Adrenal gland (tissue), 12 donors: ENCODE measurements around the gene POP7. TPM values are rescaled to one million over a fixed set of nuclear protein-coding genes. Genes with fewer than 3 reads are reported as not detected.

Source experiments
- DNase-seq, 7 donors: peaks; one replicate each; pipeline ENCODE4 v3.0.0-alpha.2; 2019 to 2020
- H3K27ac ChIP-seq, 5 donors: fragments of 200-600 bp; sonication (generic) in 4 of 5; 1 replicate in 3 of 5; 2 replicates in 2 of 5; pipeline versions ENCODE4 v1.5.1 to v1.8.0; 2016 to 2020; ENCODE audit warnings: mild to moderate bottlenecking in 1 of 5
- H3K27me3 ChIP-seq: fragments of 200-600 bp; 2 replicates; pipeline ENCODE4 v1.8.0; 2021
- H3K36me3 ChIP-seq, 2 donors: fragments of 200-600 bp; replicated peaks in 1 of 2; 1 replicate in 1 of 2; 2 replicates in 1 of 2; pipeline versions ENCODE4 v1.5.1 to v1.8.0; 2018 to 2022
- H3K4me1 ChIP-seq, 2 donors: fragments of 200-600 bp; replicated peaks in 1 of 2; 1 replicate in 1 of 2; 2 replicates in 1 of 2; pipeline versions ENCODE4 v1.5.1 to v1.8.0; 2018 to 2021
- H3K4me3 ChIP-seq, 4 donors: fragments of 200-600 bp; sonication (generic) in 3 of 4; one replicate each; pipeline ENCODE4 v1.5.1; 2016 to 2018
- H3K9me3 ChIP-seq, 3 donors: fragments of 200-600 bp; sonication (generic) in 1 of 3; replicated peaks in 1 of 3; 1 replicate in 2 of 3; 2 replicates in 1 of 3; pipeline versions ENCODE4 v1.5.1 to v1.8.0; 2016 to 2021
- POLR2A ChIP-seq, 2 donors: fragments of 450-650 bp; IDR thresholded peaks; one replicate each; pipeline ENCODE4 v1.6.1; 2017; ENCODE audit warnings: antibody characterized with exemption in 2 of 2, mild to moderate bottlenecking in 2 of 2, moderate library complexity in 1 of 2
- WGBS, 4 donors: extraction: QIAGEN DNeasy Blood & Tissue Kit in 2 of 4; methylation state at CpG; one replicate each; pipeline versions ENCODE4 v1.1.5 to v1.1.7; 2013 to 2017; 5-methylcytosine and 5-hydroxymethylcytosine counted together
- intact Hi-C, 2 donors: fragments of 100-400 bp; cut with DNase I; formaldehyde crosslinking; loops; one replicate each; pipeline versions ENCODE4 v1.14.1 to v1.15.0; 2022 to 2023
- polyA plus RNA-seq, 3 donors: library from polyadenylated mRNA; stranded (reverse); fragments of 200-250 nt in 2 of 3; fragments of 350-450 nt in 1 of 3; fragmentation: Illumina TruSeq in 1 of 3; extraction: RNeasy Lipid Tissue Mini Kit (QIAGEN cat#74804) in 1 of 3; gene quantifications; one replicate each; pipeline ENCODE4 v1.2.3, GENCODE V29; 2013 to 2014
- total RNA-seq, 9 donors: library from RNA; depleted of rRNA in 4 of 9; stranded (reverse); fragments of >200 nt in 4 of 9; fragments of 120-200 nt in 1 of 9; fragmentation: NEBNext Ultra II Directional in 1 of 9; extraction: Animal tissue kit (Norgen Biotek cat#: 25700) in 1 of 9; gene quantifications; one replicate each; pipeline versions ENCODE4 v1.1.0 to v1.2.4, GENCODE V29; 2013 to 2023
- TF ChIP-seq, protein P1 (sequence below), 6 experiments: fragments of 450-650 bp in 4 of 6; fragments of 200-600 bp in 2 of 6; sonication (generic) in 1 of 6; IDR thresholded peaks; 1 replicate in 5 of 6; 2 replicates in 1 of 6; pipeline versions ENCODE4 v1.5.1 to v1.8.0; 2016 to 2021; ENCODE audit warnings: antibody characterized with exemption in 6 of 6, mild to moderate bottlenecking in 2 of 6, moderate library complexity in 1 of 6
- donor health status: healthy with polysubstance abuse.
- donor health status: Bipolar disorder and iron deficiency.
- donor health status: DM: yes; HTN: yes; CAD: no.
- donor health status: DM: no; HTN: no; CAD: no.
- donor health status: DM: no; HTN: no; CAD: no.
- donor health status: DM: yes; HTN: yes; CAD: no.

POP7 gene
- total and polyA plus RNA-seq, 12 donors: 8.7 to 60.9 (median 34.2) TPM

DNA sequence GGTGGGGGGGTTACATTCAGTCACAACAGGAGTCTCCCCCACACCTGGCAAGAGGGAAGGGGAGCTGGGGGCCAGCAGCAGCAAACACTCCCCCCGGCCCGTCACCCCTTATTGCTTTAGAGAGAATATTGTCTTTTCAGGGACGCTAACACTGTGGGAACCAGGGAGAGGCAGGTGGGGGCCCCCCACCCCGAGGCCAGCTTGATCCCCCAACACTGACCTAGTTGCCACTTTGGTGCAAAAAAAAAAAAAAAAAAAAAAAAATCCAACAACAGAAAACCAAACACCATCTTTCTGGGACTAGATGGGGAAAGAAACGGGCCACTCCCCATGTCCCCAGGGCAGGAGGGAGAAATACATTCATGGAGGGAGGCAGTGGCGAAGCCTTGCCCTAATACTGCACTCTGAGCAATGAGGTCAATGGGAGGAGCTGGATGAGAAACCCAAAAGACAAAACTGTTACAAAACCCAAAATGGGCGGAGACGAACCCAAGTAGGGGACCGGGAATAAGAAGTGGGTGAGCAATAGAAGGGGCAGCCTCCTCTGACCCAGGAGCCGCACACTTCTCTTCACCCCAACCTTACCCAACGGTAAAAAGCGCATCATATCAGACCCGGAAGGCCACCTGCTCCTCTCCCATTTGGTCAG, 25.9 kb upstream of the POP7 start:
- Histone ChIP-seq H3K27ac (peak overlapping the region; percentile 15 to 74 (median 62)), H3K27me3 (no peaks in the 10 kb centered on the region), H3K4me1 (peaks cover 10 to 35% of the 10 kb centered on the region in 2 donors), H3K9me3 (no peaks in the 10 kb centered on the region), H3K36me3 (peaks cover 0 to 77% of the 10 kb centered on the region in 2 donors), H3K4me3 (no peak overlapping the region)
- intact Hi-C loops: loop anchor here in 1 of 2 donors (5.0 kb wide), 2 partner anchors 98 to 213 kb away; no protein-coding TSS in a partner anchor
- peak; percentile 54 to 87 (median 79) for DNase-seq
- WGBS, 4 donors: 45 to 50% (median 47%) methylated on average over 13 of the region's 13 CpGs
- TF ChIP-seq POLR2A (IDR thresholded peaks at IDR 0.05): peak in 1 of 2 donors; percentile 39
- TF ChIP-seq, protein P1, sequence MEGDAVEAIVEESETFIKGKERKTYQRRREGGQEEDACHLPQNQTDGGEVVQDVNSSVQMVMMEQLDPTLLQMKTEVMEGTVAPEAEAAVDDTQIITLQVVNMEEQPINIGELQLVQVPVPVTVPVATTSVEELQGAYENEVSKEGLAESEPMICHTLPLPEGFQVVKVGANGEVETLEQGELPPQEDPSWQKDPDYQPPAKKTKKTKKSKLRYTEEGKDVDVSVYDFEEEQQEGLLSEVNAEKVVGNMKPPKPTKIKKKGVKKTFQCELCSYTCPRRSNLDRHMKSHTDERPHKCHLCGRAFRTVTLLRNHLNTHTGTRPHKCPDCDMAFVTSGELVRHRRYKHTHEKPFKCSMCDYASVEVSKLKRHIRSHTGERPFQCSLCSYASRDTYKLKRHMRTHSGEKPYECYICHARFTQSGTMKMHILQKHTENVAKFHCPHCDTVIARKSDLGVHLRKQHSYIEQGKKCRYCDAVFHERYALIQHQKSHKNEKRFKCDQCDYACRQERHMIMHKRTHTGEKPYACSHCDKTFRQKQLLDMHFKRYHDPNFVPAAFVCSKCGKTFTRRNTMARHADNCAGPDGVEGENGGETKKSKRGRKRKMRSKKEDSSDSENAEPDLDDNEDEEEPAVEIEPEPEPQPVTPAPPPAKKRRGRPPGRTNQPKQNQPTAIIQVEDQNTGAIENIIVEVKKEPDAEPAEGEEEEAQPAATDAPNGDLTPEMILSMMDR (IDR thresholded peaks at IDR 0.05): no peak

DNA sequence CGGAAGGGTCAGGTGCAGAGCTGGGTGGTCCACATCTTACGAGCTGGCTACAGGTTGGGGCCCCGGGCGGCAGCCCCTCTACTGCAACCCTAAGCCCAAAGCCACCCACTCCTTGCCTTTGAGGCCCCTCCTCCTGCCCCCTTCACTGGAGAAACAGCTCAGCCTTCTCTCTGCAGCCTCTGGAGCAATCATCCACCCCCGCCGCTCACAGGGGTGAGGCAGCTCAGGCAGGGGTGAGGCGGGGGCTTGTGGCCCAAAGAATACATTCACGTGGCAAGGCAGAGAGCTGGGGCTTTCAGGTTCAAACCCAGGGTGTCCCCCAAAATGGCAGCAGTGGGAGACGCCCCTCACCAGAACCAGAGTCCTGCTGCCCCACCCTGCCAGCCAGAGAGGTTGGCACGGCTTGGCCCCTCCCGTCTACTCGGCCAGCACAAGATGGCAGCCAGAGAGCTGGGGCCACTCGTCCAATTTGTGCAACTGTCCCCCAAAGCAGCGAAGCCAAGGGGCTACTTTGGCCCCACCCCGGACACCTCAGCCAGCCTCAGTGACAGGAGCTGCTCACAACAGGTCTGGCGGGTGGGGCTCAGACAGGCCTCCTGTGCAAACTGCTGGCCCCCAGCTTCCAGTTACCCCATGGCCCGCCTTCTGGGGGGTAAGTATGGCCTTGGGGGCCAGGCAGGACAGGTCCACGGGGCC, 25.2 kb upstream of the POP7 start:
- TF ChIP-seq POLR2A (IDR thresholded peaks at IDR 0.05): no peak
- TF ChIP-seq, protein P1 (IDR thresholded peaks at IDR 0.05): no peak
- H3K9me3 ChIP-seq: no peaks in the 10 kb centered on the region
- DNase-seq: peak in 5 of 7 donors; percentile 33 to 62 (median 39)
- H3K27ac ChIP-seq: peak overlapping the region; percentile 15 to 74 (median 62)
- 81 to 89% (median 86%) methylated on average over 8 to 18 of the region's 18 CpGs for WGBS, 4 donors
- peaks cover 10 to 35% of the 10 kb centered on the region in 2 donors for H3K4me1 ChIP-seq
- H3K36me3 ChIP-seq: peaks cover 0 to 84% of the 10 kb centered on the region in 2 donors
- intact Hi-C loops: loop anchor here in 1 of 2 donors (5.0 kb wide), 1 partner anchor 213 kb away; no protein-coding TSS in a partner anchor
- no peak overlapping the region for H3K4me3 ChIP-seq
- no peaks in the 10 kb centered on the region for H3K27me3 ChIP-seq

DNA sequence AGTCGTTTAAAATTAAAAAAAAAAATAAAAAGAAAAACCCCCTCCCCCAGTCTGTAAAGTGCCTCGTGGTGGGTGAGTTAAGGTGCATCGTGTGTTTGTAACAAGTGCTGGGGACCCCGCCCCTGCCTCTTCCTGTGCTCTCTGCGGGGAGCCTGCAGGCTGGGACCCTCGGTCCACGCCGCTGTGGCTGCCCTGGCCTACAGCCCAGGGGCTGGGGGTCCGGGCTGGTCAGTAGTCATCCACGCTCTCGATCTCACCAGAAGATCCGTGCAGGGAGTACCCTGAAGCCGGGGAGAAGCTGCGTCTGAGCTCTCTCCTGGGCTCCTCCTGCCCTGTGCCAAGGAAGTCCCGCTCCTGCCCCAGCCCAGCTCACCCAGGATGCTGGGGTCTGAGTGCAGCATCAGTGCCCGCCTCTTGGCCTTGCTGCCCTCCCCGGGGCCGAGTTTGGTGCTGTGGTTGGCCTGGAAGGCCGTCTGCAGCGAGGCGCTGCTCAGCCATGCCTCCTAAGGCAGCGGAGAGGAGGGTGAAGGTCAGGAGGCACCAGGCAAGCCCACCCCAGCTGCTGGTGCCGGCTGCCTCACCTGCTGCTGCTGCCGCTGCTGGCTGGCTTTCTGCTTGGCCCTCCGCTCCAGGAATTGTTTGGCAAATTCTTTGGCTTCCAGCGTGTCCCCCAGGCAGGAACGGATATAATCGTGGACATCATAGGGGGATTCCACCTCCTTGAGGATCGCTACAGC, 24.3 kb upstream of the POP7 start:
- Histone ChIP-seq H3K27me3 (no peaks in the 10 kb centered on the region), H3K9me3 (no peaks in the 10 kb centered on the region), H3K27ac (peak overlapping the region in 2 of 5 donors; percentile 57 to 74), H3K4me3 (no peak overlapping the region), H3K4me1 (peaks cover 10 to 27% of the 10 kb centered on the region in 2 donors), H3K36me3 (peaks cover 0 to 90% of the 10 kb centered on the region in 2 donors)
- no peak for TF ChIP-seq POLR2A (IDR thresholded peaks at IDR 0.05)
- TF ChIP-seq, protein P1 (IDR thresholded peaks at IDR 0.05): no peak
- intact Hi-C loops: loop anchor here in 1 of 2 donors (5.0 kb wide), 1 partner anchor 214 kb away; no protein-coding TSS in a partner anchor
- DNase-seq: peak in 3 of 7 donors; percentile 16 to 30 (median 23)
- 64 to 78% (median 72%) methylated on average over 14 to 29 of the region's 29 CpGs for WGBS, 4 donors
